ENCODE data around the gene PCGF2. TPM values are rescaled to one million over a fixed set of nuclear protein-coding genes. Genes with fewer than 3 reads are reported as not detected.

The PCGF2 gene
- total and polyA plus RNA-seq, 2 donors: 8.2 to 26.5 TPM

- under 1% methylated on average over 50 of the region's 50 CpGs for WGBS
These were observed 44.2 kb downstream of the PCGF2 start for GRCh38 chr17:38703742-38704605.

GRCh38 chr17:38702916-38703741 is 45.0 kb downstream of the PCGF2 start:
- WGBS: 3% methylated on average over 55 of the region's 55 CpGs
- H3K4me3 ChIP-seq (ENCODE audit: low read depth, low read length): peak overlapping the region; percentile 91
- H3K4me1 ChIP-seq (ENCODE audit: insufficient read depth): no peaks in the 10 kb centered on the region
- H3K36me3 ChIP-seq (ENCODE audit: insufficient read depth): no peaks in the 10 kb centered on the region
- no peak for DNase-seq (ENCODE audit: extremely low spot score)
- H3K27ac ChIP-seq (ENCODE audit: low read depth): peak overlapping the region; percentile 89

More at GRCh38 chr17:38703742-38704605, 44.2 kb downstream of the PCGF2 start:
- peak overlapping the region; percentile 91 for H3K4me3 ChIP-seq (ENCODE audit: low read depth, low read length)
- DNase-seq (ENCODE audit: extremely low spot score): no peak
- no peaks in the 10 kb centered on the region for H3K4me1 ChIP-seq (ENCODE audit: insufficient read depth)
- H3K27ac ChIP-seq (ENCODE audit: low read depth): peak overlapping the region; percentile 91
- no peaks in the 10 kb centered on the region for H3K36me3 ChIP-seq (ENCODE audit: insufficient read depth)

GRCh38 chr17:38702166-38702915 is 45.8 kb downstream of the PCGF2 start:
- under 1% methylated on average over 81 of the region's 81 CpGs for WGBS
- Histone ChIP-seq H3K36me3 (ENCODE audit: insufficient read depth) (no peaks in the 10 kb centered on the region), H3K4me1 (ENCODE audit: insufficient read depth) (no peaks in the 10 kb centered on the region), H3K4me3 (ENCODE audit: low read depth, low read length) (peak overlapping the region; percentile 91), H3K27ac (ENCODE audit: low read depth) (peak overlapping the region; percentile 91)
- DNase-seq (ENCODE audit: extremely low spot score): no peak

- no peak for DNase-seq (ENCODE audit: extremely low spot score)
- peak overlapping the region; percentile 91 for H3K27ac ChIP-seq (ENCODE audit: low read depth)
- peak overlapping the region; percentile 91 for H3K4me3 ChIP-seq (ENCODE audit: low read depth, low read length)
- 4% methylated on average over 25 of the region's 25 CpGs for WGBS
- no peaks in the 10 kb centered on the region for H3K4me1 ChIP-seq (ENCODE audit: insufficient read depth)
- H3K36me3 ChIP-seq (ENCODE audit: insufficient read depth): no peaks in the 10 kb centered on the region
These were observed 46.5 kb downstream of the PCGF2 start for GRCh38 chr17:38701504-38702165.

- Histone ChIP-seq H3K36me3 (ENCODE audit: insufficient read depth) (no peaks in the 10 kb centered on the region), H3K27ac (ENCODE audit: low read depth) (no peak overlapping the region), H3K4me1 (ENCODE audit: insufficient read depth) (no peaks in the 10 kb centered on the region), H3K4me3 (ENCODE audit: low read depth, low read length) (no peak overlapping the region)
- 87% methylated on average over 5 of the region's 5 CpGs for WGBS
- DNase-seq (ENCODE audit: extremely low spot score): no peak
These were observed 49.4 kb downstream of the PCGF2 start for GRCh38 chr17:38698760-38699159.

GRCh38 chr17:38697061-38697820 is 50.9 kb downstream of the PCGF2 start:
- no peak for DNase-seq (ENCODE audit: extremely low spot score)
- 82% methylated on average over 4 of the region's 4 CpGs for WGBS
- H3K4me3 ChIP-seq (ENCODE audit: low read depth, low read length): no peak overlapping the region

GRCh38 chr17:38693700-38694329 is 54.3 kb downstream of the PCGF2 start:
- no peaks in the 10 kb centered on the region for H3K4me1 ChIP-seq (ENCODE audit: insufficient read depth)
- no peak overlapping the region for H3K4me3 ChIP-seq (ENCODE audit: low read depth, low read length)
- 19% methylated on average over 12 of the region's 12 CpGs for WGBS
- H3K27ac ChIP-seq (ENCODE audit: low read depth): peak overlapping the region; percentile 44
- no peak for DNase-seq (ENCODE audit: extremely low spot score)
- H3K36me3 ChIP-seq (ENCODE audit: insufficient read depth): no peaks in the 10 kb centered on the region

More at GRCh38 chr17:38697061-38697820, 50.9 kb downstream of the PCGF2 start:
- Histone ChIP-seq H3K27ac (ENCODE audit: low read depth) (no peak overlapping the region), H3K4me1 (ENCODE audit: insufficient read depth) (no peaks in the 10 kb centered on the region), H3K36me3 (ENCODE audit: insufficient read depth) (no peaks in the 10 kb centered on the region)

- 81% methylated on average over 4 of the region's 4 CpGs for WGBS
- no peak for DNase-seq (ENCODE audit: extremely low spot score)
- no peaks in the 10 kb centered on the region for H3K36me3 ChIP-seq (ENCODE audit: insufficient read depth)
These were observed 57.0 kb downstream of the PCGF2 start for GRCh38 chr17:38691154-38691553.

GRCh38 chr17:38690386-38690785 is 57.8 kb downstream of the PCGF2 start:
- no peak overlapping the region for H3K27ac ChIP-seq (ENCODE audit: low read depth)
- 81% methylated on average over 4 of the region's 4 CpGs for whole genome bisulfite sequencing
- no peak for DNase-seq (ENCODE audit: extremely low spot score)
- H3K4me1 ChIP-seq (ENCODE audit: insufficient read depth): no peaks in the 10 kb centered on the region
- no peaks in the 10 kb centered on the region for H3K36me3 ChIP-seq (ENCODE audit: insufficient read depth)
- no peak overlapping the region for H3K4me3 ChIP-seq (ENCODE audit: low read depth, low read length)

More at GRCh38 chr17:38691154-38691553, 57.0 kb downstream of the PCGF2 start:
- Histone ChIP-seq H3K27ac (ENCODE audit: low read depth) (no peak overlapping the region), H3K4me1 (ENCODE audit: insufficient read depth) (no peaks in the 10 kb centered on the region), H3K4me3 (ENCODE audit: low read depth, low read length) (no peak overlapping the region)

- 88% methylated on average over 5 of the region's 5 CpGs for WGBS
- H3K4me1 ChIP-seq (ENCODE audit: insufficient read depth): no peaks in the 10 kb centered on the region
- no peak overlapping the region for H3K27ac ChIP-seq (ENCODE audit: low read depth)
- no peaks in the 10 kb centered on the region for H3K36me3 ChIP-seq (ENCODE audit: insufficient read depth)
- DNase-seq (ENCODE audit: extremely low spot score): no peak
- no peak overlapping the region for H3K4me3 ChIP-seq (ENCODE audit: low read depth, low read length)
These were observed 60.9 kb downstream of the PCGF2 start for GRCh38 chr17:38687286-38687685.

- no peak for DNase-seq (ENCODE audit: extremely low spot score)
- Histone ChIP-seq H3K4me3 (ENCODE audit: low read depth, low read length) (no peak overlapping the region), H3K4me1 (ENCODE audit: insufficient read depth) (no peaks in the 10 kb centered on the region), H3K36me3 (ENCODE audit: insufficient read depth) (no peaks in the 10 kb centered on the region), H3K27ac (ENCODE audit: low read depth) (no peak overlapping the region)
- 76% methylated on average over 12 of the region's 12 CpGs for WGBS
These were observed 62.6 kb downstream of the PCGF2 start for GRCh38 chr17:38685491-38685890.
